GM19463 (cell line): ENCODE measurements around the gene ADGRA3.
A peak's percentile ranks its signal among the peaks of the same experiment; 100 is the strongest.

Experiments
- ATAC-seq: cut with Tn5 transposase; IDR thresholded peaks from one replicate; pipeline ENCODE4 v1.9.1; 2021; ENCODE audit warnings: mild to moderate bottlenecking, moderate library complexity; ENCODE audit not compliant: unreplicated experiment

ADGRA3 gene

GRCh38 chr4:22515888-22516541 lies at the start of gene ADGRA3:
TSS of gene ADGRA3 (minus strand) at chr4:22516066. CDS start at chr4:22515784, 282 bp downstream.
- peak; percentile 72 for ATAC-seq

- no peak for ATAC-seq
These were observed 40.6 kb upstream of the ADGRA3 start for GRCh38 chr4:22556495-22556894.

GRCh38 chr4:22554670-22555069 lies 38.8 kb upstream of the ADGRA3 start:
- ATAC-seq, result no peak

GRCh38 chr4:22553560-22553959 lies 37.7 kb upstream of the ADGRA3 start:
- ATAC-seq, result no peak

GRCh38 chr4:22552812-22553211 lies 36.9 kb upstream of the ADGRA3 start:
- ATAC-seq, result no peak

GRCh38 chr4:22551550-22551949 lies 35.7 kb upstream of the ADGRA3 start:
- no peak for ATAC-seq

- ATAC-seq, result no peak
These were observed 30.4 kb upstream of the ADGRA3 start for GRCh38 chr4:22546299-22546698.

- no peak for ATAC-seq
These were observed 23.4 kb upstream of the ADGRA3 start for GRCh38 chr4:22539251-22539650.

- no peak for ATAC-seq
These were observed 22.0 kb upstream of the ADGRA3 start for GRCh38 chr4:22537864-22538263.

GRCh38 chr4:22534374-22534773 lies 18.5 kb upstream of the ADGRA3 start:
- no peak for ATAC-seq

- ATAC-seq, result no peak
These were observed 17.0 kb upstream of the ADGRA3 start for GRCh38 chr4:22532896-22533295.

- ATAC-seq, result no peak
These were observed 16.3 kb upstream of the ADGRA3 start for GRCh38 chr4:22532117-22532516.

- no peak for ATAC-seq
These were observed 15.6 kb upstream of the ADGRA3 start for GRCh38 chr4:22531311-22532019.

- ATAC-seq, result no peak
These were observed 9.0 kb upstream of the ADGRA3 start for GRCh38 chr4:22524895-22525294.

GRCh38 chr4:22522706-22523501 lies 7.0 kb upstream of the ADGRA3 start:
- no peak for ATAC-seq

- no peak for ATAC-seq
These were observed 6.3 kb upstream of the ADGRA3 start for GRCh38 chr4:22522206-22522605.

GRCh38 chr4:22521240-22521639 lies 5.4 kb upstream of the ADGRA3 start:
- no peak for ATAC-seq

GRCh38 chr4:22515145-22515887 lies 550 bp downstream of the ADGRA3 start:
- ATAC-seq, result peak; percentile 48

- no peak for ATAC-seq
These were observed 1.4 kb downstream of the ADGRA3 start for GRCh38 chr4:22514481-22514880.

GRCh38 chr4:22514001-22514400 lies 1.9 kb downstream of the ADGRA3 start:
- ATAC-seq, result no peak

- no peak for ATAC-seq
These were observed 3.6 kb downstream of the ADGRA3 start for GRCh38 chr4:22512306-22512705.
